ENCODE results near the gene PCDH10. TPM values are rescaled to one million over a fixed set of nuclear protein-coding genes. Genes with fewer than 3 reads are reported as not detected.

PCDH10 gene
- total and polyA plus RNA-seq, 10 of the 15 experiments (the other 5 are each of a cell fraction or from before 2014, with no cell fraction given), result under 0.01 to 0.38 (median 0.02) TPM; not detected in 6

DNA sequence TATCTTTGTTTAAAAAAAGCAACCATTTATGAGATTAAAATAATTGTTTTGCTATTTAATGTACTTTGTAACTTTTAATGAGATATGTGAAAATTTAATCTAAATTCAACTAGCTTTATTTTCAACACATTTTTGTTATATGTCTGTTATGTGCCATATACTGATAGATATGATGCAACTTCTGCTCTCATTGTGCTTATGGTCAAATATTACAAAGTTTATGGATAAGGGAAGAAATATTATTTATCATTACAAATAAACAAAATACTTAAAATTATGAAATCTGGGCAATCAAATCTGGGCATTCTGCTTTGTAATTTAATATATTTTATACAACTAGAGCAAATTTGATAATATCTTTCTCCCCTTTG lies 40.0 kb downstream of the PCDH10 start (continued):
- TF ChIP-seq, protein P1, sequence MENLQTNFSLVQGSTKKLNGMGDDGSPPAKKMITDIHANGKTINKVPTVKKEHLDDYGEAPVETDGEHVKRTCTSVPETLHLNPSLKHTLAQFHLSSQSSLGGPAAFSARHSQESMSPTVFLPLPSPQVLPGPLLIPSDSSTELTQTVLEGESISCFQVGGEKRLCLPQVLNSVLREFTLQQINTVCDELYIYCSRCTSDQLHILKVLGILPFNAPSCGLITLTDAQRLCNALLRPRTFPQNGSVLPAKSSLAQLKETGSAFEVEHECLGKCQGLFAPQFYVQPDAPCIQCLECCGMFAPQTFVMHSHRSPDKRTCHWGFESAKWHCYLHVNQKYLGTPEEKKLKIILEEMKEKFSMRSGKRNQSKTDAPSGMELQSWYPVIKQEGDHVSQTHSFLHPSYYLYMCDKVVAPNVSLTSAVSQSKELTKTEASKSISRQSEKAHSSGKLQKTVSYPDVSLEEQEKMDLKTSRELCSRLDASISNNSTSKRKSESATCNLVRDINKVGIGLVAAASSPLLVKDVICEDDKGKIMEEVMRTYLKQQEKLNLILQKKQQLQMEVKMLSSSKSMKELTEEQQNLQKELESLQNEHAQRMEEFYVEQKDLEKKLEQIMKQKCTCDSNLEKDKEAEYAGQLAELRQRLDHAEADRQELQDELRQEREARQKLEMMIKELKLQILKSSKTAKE (IDR thresholded peaks at IDR 0.05; ENCODE audit: low read depth, poor library complexity, severe bottlenecking), result no peak
- TF ChIP-seq SREBF2 (IDR thresholded peaks at IDR 0.05; ENCODE audit: low read length), result no peak
- TF ChIP-seq MEF2B (IDR thresholded peaks at IDR 0.05; ENCODE audit: partially characterized antibody, poor library complexity, severe bottlenecking), result no peak
- no peak for TF ChIP-seq NR2C2 (IDR thresholded peaks at IDR 0.05; ENCODE audit: borderline replicate concordance, control insufficient read depth, insufficient read length, low read depth)
- TF ChIP-seq, protein P2, sequence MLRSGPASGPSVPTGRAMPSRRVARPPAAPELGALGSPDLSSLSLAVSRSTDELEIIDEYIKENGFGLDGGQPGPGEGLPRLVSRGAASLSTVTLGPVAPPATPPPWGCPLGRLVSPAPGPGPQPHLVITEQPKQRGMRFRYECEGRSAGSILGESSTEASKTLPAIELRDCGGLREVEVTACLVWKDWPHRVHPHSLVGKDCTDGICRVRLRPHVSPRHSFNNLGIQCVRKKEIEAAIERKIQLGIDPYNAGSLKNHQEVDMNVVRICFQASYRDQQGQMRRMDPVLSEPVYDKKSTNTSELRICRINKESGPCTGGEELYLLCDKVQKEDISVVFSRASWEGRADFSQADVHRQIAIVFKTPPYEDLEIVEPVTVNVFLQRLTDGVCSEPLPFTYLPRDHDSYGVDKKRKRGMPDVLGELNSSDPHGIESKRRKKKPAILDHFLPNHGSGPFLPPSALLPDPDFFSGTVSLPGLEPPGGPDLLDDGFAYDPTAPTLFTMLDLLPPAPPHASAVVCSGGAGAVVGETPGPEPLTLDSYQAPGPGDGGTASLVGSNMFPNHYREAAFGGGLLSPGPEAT (IDR thresholded peaks at IDR 0.05; ENCODE audit: low read depth), result no peak
- TF ChIP-seq ZNF24 (IDR thresholded peaks at IDR 0.05), result no peak
- TF ChIP-seq GATAD2B (conservative IDR thresholded peaks at IDR 0.05; ENCODE audit: low read depth), result no peak
- no peak for TF ChIP-seq CREB1 (IDR thresholded peaks at IDR 0.05; ENCODE audit: low read depth)
- TF ChIP-seq, protein P3, sequence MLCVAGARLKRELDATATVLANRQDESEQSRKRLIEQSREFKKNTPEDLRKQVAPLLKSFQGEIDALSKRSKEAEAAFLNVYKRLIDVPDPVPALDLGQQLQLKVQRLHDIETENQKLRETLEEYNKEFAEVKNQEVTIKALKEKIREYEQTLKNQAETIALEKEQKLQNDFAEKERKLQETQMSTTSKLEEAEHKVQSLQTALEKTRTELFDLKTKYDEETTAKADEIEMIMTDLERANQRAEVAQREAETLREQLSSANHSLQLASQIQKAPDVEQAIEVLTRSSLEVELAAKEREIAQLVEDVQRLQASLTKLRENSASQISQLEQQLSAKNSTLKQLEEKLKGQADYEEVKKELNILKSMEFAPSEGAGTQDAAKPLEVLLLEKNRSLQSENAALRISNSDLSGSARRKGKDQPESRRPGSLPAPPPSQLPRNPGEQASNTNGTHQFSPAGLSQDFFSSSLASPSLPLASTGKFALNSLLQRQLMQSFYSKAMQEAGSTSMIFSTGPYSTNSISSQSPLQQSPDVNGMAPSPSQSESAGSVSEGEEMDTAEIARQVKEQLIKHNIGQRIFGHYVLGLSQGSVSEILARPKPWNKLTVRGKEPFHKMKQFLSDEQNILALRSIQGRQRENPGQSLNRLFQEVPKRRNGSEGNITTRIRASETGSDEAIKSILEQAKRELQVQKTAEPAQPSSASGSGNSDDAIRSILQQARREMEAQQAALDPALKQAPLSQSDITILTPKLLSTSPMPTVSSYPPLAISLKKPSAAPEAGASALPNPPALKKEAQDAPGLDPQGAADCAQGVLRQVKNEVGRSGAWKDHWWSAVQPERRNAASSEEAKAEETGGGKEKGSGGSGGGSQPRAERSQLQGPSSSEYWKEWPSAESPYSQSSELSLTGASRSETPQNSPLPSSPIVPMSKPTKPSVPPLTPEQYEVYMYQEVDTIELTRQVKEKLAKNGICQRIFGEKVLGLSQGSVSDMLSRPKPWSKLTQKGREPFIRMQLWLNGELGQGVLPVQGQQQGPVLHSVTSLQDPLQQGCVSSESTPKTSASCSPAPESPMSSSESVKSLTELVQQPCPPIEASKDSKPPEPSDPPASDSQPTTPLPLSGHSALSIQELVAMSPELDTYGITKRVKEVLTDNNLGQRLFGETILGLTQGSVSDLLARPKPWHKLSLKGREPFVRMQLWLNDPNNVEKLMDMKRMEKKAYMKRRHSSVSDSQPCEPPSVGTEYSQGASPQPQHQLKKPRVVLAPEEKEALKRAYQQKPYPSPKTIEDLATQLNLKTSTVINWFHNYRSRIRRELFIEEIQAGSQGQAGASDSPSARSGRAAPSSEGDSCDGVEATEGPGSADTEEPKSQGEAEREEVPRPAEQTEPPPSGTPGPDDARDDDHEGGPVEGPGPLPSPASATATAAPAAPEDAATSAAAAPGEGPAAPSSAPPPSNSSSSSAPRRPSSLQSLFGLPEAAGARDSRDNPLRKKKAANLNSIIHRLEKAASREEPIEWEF (IDR thresholded peaks at IDR 0.05; ENCODE audit: insufficient replicate concordance, low read depth, low read length), result no peak
